Fibroblast of lung (primary cell): Measurements from ENCODE around the gene ELFN1. TPM values are rescaled to one million over a fixed set of nuclear protein-coding genes. Genes with fewer than 3 reads are reported as not detected.

Source experiments
- DNase-seq, 2 donors: peaks; one replicate each; pipeline versions ENCODE4 v3.0.0 to v3.0.0-alpha.2; 2010; ENCODE audit warnings: low read depth in 2 of 2
- H2AFZ ChIP-seq: 2 replicates; pipeline ENCODE4 v1.5.1; 2012; ENCODE audit warnings: low read length, control low read depth, inconsistent platforms
- H3K27ac ChIP-seq: 2 replicates; pipeline ENCODE4 v1.5.1; 2011; ENCODE audit warnings: low read length, control low read depth; ENCODE audit not compliant: insufficient read depth
- H3K27me3 ChIP-seq: 2 replicates; pipeline ENCODE4 v1.5.1; 2011; ENCODE audit warnings: mild to moderate bottlenecking, low read length; ENCODE audit not compliant: control insufficient read depth, insufficient read depth
- H3K36me3 ChIP-seq: 2 replicates; pipeline ENCODE4 v1.5.1; 2011; ENCODE audit warnings: low read length; ENCODE audit not compliant: control insufficient read depth, insufficient read depth
- H3K4me1 ChIP-seq: 2 replicates; pipeline ENCODE4 v1.5.1; 2011; ENCODE audit warnings: low read length; ENCODE audit not compliant: control insufficient read depth, insufficient read depth; ENCODE audit errors: extremely low read depth
- H3K4me2 ChIP-seq: 2 replicates; pipeline ENCODE4 v1.5.1; 2011; ENCODE audit warnings: low read length, control low read depth; ENCODE audit not compliant: insufficient read depth; ENCODE audit errors: extremely low read depth
- H3K4me3 ChIP-seq, 4 experiments: fragments of 200-600 bp in 1 of 4; sonication (generic) in 1 of 4; replicated peaks in 1 of 4; 2 replicates each; pipeline ENCODE4 v1.5.1; 2011 to 2016; ENCODE audit warnings: low read length in 4 of 4, low read depth in 3 of 4, mild to moderate bottlenecking in 3 of 4, control low read depth in 2 of 4, inconsistent platforms in 1 of 4, mixed read lengths in 1 of 4; ENCODE audit not compliant: insufficient read depth in 1 of 4; ENCODE audit errors: control extremely low read depth in 1 of 4
- H3K79me2 ChIP-seq: 2 replicates; pipeline ENCODE4 v1.5.1; 2012; ENCODE audit warnings: mild to moderate bottlenecking, low read length, inconsistent platforms; ENCODE audit not compliant: control insufficient read depth, insufficient read depth
- H3K9ac ChIP-seq: 2 replicates; pipeline ENCODE4 v1.5.1; 2011; ENCODE audit warnings: mild to moderate bottlenecking, low read length, control low read depth; ENCODE audit not compliant: insufficient read depth
- H3K9me3 ChIP-seq: 2 replicates; pipeline ENCODE4 v1.5.1; 2012; ENCODE audit warnings: low read depth, low read length; ENCODE audit not compliant: control insufficient read depth, insufficient read depth
- H4K20me1 ChIP-seq: 2 replicates; pipeline ENCODE4 v1.5.1; 2011; ENCODE audit warnings: low read length; ENCODE audit not compliant: control insufficient read depth, insufficient read depth; ENCODE audit errors: extremely low read depth
- EZH2 ChIP-seq: IDR thresholded peaks from 2 replicates; pipeline ENCODE4 v1.5.1; 2012; ENCODE audit warnings: low read length, control low read depth, mild to moderate bottlenecking; ENCODE audit errors: missing control alignments
- polyA plus RNA-seq, 2 donors: library from polyadenylated mRNA; depleted of rRNA in 1 of 2; stranded (reverse) in 1 of 2; unstranded in 1 of 2; fragments of >200 nt; gene quantifications; 2 replicates each; pipeline ENCODE4 v1.2.1, GENCODE V29; 2011 to 2012; ENCODE audit warnings: missing spikeins in 1 of 2
- total RNA-seq: library from RNA; depleted of rRNA; stranded (reverse); fragments of >200 nt; gene quantifications from 2 replicates; pipeline ENCODE4 v1.2.1, GENCODE V29; 2014
- TF ChIP-seq, protein P1 (sequence below), 2 donors: IDR thresholded peaks in 1 of 2; conservative IDR thresholded peaks in 1 of 2; 1 replicate in 1 of 2; 2 replicates in 1 of 2; pipeline ENCODE4 v1.5.1; 2011 to 2012; ENCODE audit warnings: low read length in 2 of 2, control low read depth in 1 of 2, inconsistent platforms in 1 of 2, low read depth in 1 of 2, mild to moderate bottlenecking in 1 of 2

ELFN1 gene
- total and polyA plus RNA-seq, 2 donors (not counting 1 experiment from before 2014, with no cell fraction given): 0.16 to 0.33 TPM

DNA sequence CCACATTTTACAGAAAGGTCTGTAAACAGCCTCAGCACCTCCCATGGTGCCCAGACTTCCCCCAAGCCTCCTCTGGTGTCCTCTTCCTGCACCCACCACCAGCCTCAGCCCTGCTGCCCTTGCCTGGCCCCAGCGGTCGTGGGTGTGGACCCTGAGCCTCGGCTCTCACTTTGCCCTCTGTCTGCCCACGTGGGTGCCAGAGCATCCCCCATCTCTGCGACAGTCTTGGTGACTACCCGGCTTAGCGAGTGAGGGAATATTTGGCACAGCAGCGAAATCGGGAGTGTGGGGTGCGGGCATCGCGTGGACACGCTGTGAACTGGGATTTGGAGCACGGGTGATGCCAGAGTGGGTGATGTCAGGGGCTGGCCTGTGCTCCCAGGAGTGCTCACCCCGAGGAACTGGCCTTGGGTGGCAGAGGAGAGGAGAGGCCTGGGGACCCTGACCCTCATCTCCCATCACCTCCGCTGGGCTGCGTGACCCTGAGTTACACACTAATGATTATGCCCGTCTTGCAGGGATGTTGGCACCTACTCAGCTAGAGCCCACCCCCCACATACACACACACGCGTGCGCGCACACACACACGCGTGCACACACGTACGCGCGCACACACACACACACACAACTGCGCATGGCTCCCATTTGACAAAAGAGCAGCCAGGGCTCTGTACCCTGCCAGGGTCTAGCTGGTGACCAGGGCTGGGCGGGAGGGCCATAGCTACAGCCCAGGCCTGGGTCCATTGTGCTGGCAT, 8.7 kb downstream of the ELFN1 start:
- no peak for DNase-seq
- Histone ChIP-seq H3K36me3 (no peaks in the 10 kb centered on the region), H3K27ac (no peak overlapping the region), H3K9me3 (no peaks in the 10 kb centered on the region), H3K4me3 (no peak overlapping the region), H3K9ac (no peak overlapping the region), H3K27me3 (peaks cover 5% of the 10 kb centered on the region), H3K4me1 (no peaks in the 10 kb centered on the region), H3K79me2 (no peaks in the 10 kb centered on the region), H4K20me1 (no peaks in the 10 kb centered on the region), H3K4me2 (no peak overlapping the region), H2AFZ (no peak overlapping the region)
- TF ChIP-seq, protein P1, sequence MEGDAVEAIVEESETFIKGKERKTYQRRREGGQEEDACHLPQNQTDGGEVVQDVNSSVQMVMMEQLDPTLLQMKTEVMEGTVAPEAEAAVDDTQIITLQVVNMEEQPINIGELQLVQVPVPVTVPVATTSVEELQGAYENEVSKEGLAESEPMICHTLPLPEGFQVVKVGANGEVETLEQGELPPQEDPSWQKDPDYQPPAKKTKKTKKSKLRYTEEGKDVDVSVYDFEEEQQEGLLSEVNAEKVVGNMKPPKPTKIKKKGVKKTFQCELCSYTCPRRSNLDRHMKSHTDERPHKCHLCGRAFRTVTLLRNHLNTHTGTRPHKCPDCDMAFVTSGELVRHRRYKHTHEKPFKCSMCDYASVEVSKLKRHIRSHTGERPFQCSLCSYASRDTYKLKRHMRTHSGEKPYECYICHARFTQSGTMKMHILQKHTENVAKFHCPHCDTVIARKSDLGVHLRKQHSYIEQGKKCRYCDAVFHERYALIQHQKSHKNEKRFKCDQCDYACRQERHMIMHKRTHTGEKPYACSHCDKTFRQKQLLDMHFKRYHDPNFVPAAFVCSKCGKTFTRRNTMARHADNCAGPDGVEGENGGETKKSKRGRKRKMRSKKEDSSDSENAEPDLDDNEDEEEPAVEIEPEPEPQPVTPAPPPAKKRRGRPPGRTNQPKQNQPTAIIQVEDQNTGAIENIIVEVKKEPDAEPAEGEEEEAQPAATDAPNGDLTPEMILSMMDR (conservative IDR thresholded peaks at IDR 0.05 in 1 of 2, IDR thresholded peaks at IDR 0.05 in 1 of 2; ENCODE audit: low read depth in 1 of 2, low read length in 2 of 2): no peak
- no peak for TF ChIP-seq EZH2

DNA sequence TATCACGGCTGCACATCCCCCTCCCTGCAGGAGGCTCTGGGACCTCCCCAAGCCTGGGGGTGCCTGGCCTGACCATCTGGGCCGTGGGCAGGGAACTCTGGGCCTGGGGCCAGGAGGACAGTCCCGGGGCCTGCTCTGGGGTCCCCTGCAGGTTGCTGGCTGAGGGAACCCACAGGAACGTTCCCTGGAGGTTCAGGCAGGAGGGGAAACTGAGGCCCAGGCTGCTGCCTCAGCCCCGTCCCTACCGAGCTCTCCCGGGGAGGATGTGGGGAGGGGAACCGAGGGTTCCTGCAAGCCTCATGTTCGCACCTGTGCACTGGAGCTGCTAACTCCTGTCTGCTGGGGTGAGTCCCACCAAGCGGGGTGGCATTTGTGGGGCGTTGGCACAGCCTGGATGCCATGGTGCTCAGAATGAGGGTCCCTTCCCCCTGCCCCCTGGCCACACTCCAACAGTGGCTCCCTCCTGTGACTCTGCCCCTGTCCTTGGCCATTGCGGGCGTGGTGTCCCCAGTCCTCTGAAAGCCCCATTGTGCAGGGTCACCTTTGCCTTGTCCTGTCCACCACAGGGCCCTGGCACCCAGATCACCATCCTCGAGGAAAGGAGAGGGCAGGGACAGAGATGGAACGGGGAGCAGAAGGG, 9.4 kb downstream of the ELFN1 start:
- Histone ChIP-seq H3K4me3 (no peak overlapping the region), H3K9me3 (no peaks in the 10 kb centered on the region), H3K9ac (no peak overlapping the region), H3K4me2 (no peak overlapping the region), H3K36me3 (no peaks in the 10 kb centered on the region), H3K4me1 (no peaks in the 10 kb centered on the region), H2AFZ (no peak overlapping the region), H3K27ac (no peak overlapping the region), H4K20me1 (no peaks in the 10 kb centered on the region), H3K27me3 (peaks cover 5% of the 10 kb centered on the region), H3K79me2 (no peaks in the 10 kb centered on the region)
- TF ChIP-seq, protein P1 (conservative IDR thresholded peaks at IDR 0.05 in 1 of 2, IDR thresholded peaks at IDR 0.05 in 1 of 2; ENCODE audit: low read depth in 1 of 2, low read length in 2 of 2): no peak
- no peak for TF ChIP-seq EZH2
- no peak for DNase-seq

DNA sequence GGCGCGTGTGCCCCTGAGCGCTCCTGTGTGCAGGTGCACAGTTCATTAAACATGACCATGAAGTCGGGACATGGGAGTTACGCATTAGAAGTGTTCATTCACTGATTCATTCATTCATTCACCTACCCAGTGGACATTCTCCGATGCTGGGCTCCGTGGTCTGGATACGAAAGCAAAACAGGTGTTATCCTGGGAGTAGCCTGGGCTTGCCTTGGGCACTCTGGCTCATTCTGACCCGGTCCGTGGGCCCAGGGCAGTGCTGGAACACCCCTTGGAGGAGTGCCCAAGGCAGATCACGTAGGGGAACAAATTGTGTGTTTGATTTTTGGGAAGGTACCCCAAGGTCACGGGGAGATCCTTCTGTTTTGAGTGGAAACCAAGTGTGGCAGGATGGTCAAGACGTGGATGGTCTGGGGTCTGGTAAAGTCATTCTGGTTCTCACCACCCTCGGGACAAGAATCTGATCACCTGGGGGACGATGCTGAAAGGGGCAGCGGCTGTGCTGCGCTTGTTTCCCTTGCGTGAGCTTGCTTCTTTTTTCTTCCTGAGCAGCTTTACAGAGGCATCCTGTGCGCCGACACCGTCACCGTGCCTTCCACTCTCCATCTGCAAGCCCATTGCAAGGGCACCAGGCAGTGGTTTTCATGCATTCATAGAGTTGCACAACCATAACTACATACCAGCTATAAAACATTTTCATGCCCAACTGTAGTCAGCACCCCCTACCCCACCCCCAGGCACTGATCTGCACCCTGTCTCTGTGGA, 10.1 kb downstream of the ELFN1 start:
- Histone ChIP-seq H3K4me1 (no peaks in the 10 kb centered on the region), H4K20me1 (no peaks in the 10 kb centered on the region), H3K9ac (no peak overlapping the region), H3K4me2 (no peak overlapping the region), H3K27me3 (peaks cover 5% of the 10 kb centered on the region), H3K9me3 (no peaks in the 10 kb centered on the region), H3K36me3 (no peaks in the 10 kb centered on the region), H2AFZ (no peak overlapping the region), H3K79me2 (no peaks in the 10 kb centered on the region), H3K4me3 (no peak overlapping the region), H3K27ac (no peak overlapping the region)
- TF ChIP-seq, protein P1 (conservative IDR thresholded peaks at IDR 0.05 in 1 of 2, IDR thresholded peaks at IDR 0.05 in 1 of 2; ENCODE audit: low read depth in 1 of 2, low read length in 2 of 2): no peak
- no peak for TF ChIP-seq EZH2
- no peak for DNase-seq
